B cell (primary cell): ENCODE results near the gene ARHGAP32. TPM values are rescaled to one million over a fixed set of nuclear protein-coding genes. Genes with fewer than 3 reads are reported as not detected.

Source experiments
- ATAC-seq: fragments of 200-7000 bp; cut with Tn5 transposase; one replicate; pipeline ENCODE4 v1.10.0; 2021; ENCODE audit warnings: low read depth, mild to moderate bottlenecking, moderate number of reproducible peaks, moderate library complexity
- CTCF ChIA-PET: fragments of 350-600 bp; sonication (Branson Sonifier 250); formaldehyde crosslinking; loops from one replicate; lab custom pipeline; 2021; ENCODE audit warnings: antibody characterized with exemption, inconsistent platforms; lab: Charles Lee
- POLR2A ChIA-PET: fragments of 350-600 bp; sonication (Branson Sonifier 250); formaldehyde crosslinking; loops from one replicate; lab custom pipeline; 2021; ENCODE audit warnings: antibody characterized with exemption; lab: Charles Lee
- DNase-seq: peaks from one replicate; pipeline ENCODE4 v3.0.0; 2013
- H2AFZ ChIP-seq: 2 replicates; pipeline ENCODE4 v1.6.1; 2012; ENCODE audit warnings: mild to moderate bottlenecking, low read depth, low read length; ENCODE audit not compliant: insufficient read depth, poor library complexity, severe bottlenecking
- H3K27ac ChIP-seq, 2 donors: 1 replicate in 1 of 2; 2 replicates in 1 of 2; pipeline ENCODE4 v1.5.1; 2012 to 2013; ENCODE audit warnings: low read length in 2 of 2, mild to moderate bottlenecking in 2 of 2, moderate library complexity in 1 of 2
- H3K27me3 ChIP-seq, 4 experiments: fragments of 200-600 bp in 1 of 4; sonication (generic) in 1 of 4; replicated peaks in 1 of 4; 1 replicate in 2 of 4; 2 replicates in 2 of 4; pipeline versions ENCODE4 v1.6.1 to v1.7.0; 2013 to 2016; ENCODE audit warnings: low read length in 3 of 4, mild to moderate bottlenecking in 2 of 4, mixed read lengths in 1 of 4, moderate library complexity in 1 of 4; ENCODE audit not compliant: insufficient read depth in 4 of 4, control insufficient read depth in 3 of 4; ENCODE audit errors: control extremely low read depth in 1 of 4
- H3K36me3 ChIP-seq, 2 experiments: replicated peaks in 1 of 2; 1 replicate in 1 of 2; 2 replicates in 1 of 2; pipeline versions ENCODE4 v1.6.1 to v1.7.1; 2013; ENCODE audit warnings: low read length in 1 of 2; ENCODE audit not compliant: insufficient read depth in 2 of 2, control insufficient read depth in 1 of 2; ENCODE audit errors: control extremely low read depth in 1 of 2, extremely low read depth in 1 of 2
- H3K4me1 ChIP-seq, 2 donors: fragments of 200-600 bp in 1 of 2; sonication (generic) in 1 of 2; 1 replicate in 1 of 2; 2 replicates in 1 of 2; pipeline versions ENCODE4 v1.5.1 to v1.6.1; 2013 to 2017; ENCODE audit warnings: low read length in 2 of 2; ENCODE audit not compliant: control insufficient read depth in 2 of 2, insufficient read depth in 2 of 2
- H3K4me2 ChIP-seq: replicated peaks from 2 replicates; pipeline ENCODE3; 2012; ENCODE audit warnings: mild to moderate bottlenecking, low read depth, low read length; ENCODE audit not compliant: poor library complexity, severe bottlenecking
- H3K4me3 ChIP-seq, 5 experiments: fragments of 200-600 bp in 1 of 5; sonication (generic) in 1 of 5; 1 replicate in 3 of 5; 2 replicates in 2 of 5; pipeline versions ENCODE4 v1.5.1 to v1.7.0; 2011 to 2016; ENCODE audit warnings: low read length in 4 of 5, mild to moderate bottlenecking in 4 of 5, low read depth in 2 of 5, control low read depth in 1 of 5, moderate library complexity in 1 of 5; ENCODE audit not compliant: insufficient read depth in 1 of 5; ENCODE audit errors: control extremely low read depth in 1 of 5, extremely low read depth in 1 of 5
- H3K79me2 ChIP-seq: fragments of 200-600 bp; sonication (generic); one replicate; pipeline ENCODE4 v1.6.0; 2016; ENCODE audit warnings: low read length; ENCODE audit not compliant: control insufficient read depth, insufficient read depth
- H3K9ac ChIP-seq: fragments of 200-600 bp; sonication (generic); 2 replicates; pipeline ENCODE4 v1.6.1; 2017; ENCODE audit warnings: mild to moderate bottlenecking, low read length, moderate library complexity
- H3K9me3 ChIP-seq, 3 donors: one replicate each; pipeline versions ENCODE4 v1.6.1 to v1.7.1; 2013; ENCODE audit warnings: low read length in 2 of 3; ENCODE audit not compliant: control insufficient read depth in 2 of 3, insufficient read depth in 1 of 3; ENCODE audit errors: control extremely low read depth in 1 of 3
- H4K20me1 ChIP-seq: 2 replicates; pipeline ENCODE4 v1.6.0; 2012; ENCODE audit warnings: mild to moderate bottlenecking, low read length; ENCODE audit not compliant: insufficient read depth, control insufficient read depth, poor library complexity, severe bottlenecking
- H3K27ac Mint-ChIP-seq: one replicate; pipeline ENCODE4 v1.8.0; 2021; ENCODE audit warnings: mixed read lengths
- H3K27me3 Mint-ChIP-seq: one replicate; pipeline ENCODE4 v1.8.0; 2021; ENCODE audit warnings: mixed read lengths
- H3K4me1 Mint-ChIP-seq: one replicate; pipeline ENCODE4 v1.8.0; 2021; ENCODE audit warnings: mixed read lengths
- H3K4me3 Mint-ChIP-seq: one replicate; pipeline ENCODE4 v1.8.0; 2021; ENCODE audit warnings: mixed read lengths
- H3K9me3 Mint-ChIP-seq: one replicate; pipeline ENCODE4 v1.8.0; 2022; ENCODE audit warnings: mixed read lengths; ENCODE audit not compliant: insufficient read depth
- CTCF ChIP-seq: fragments of 200-600 bp; IDR thresholded peaks from one replicate; pipeline ENCODE4 v1.8.0; 2022; ENCODE audit warnings: antibody characterized with exemption, mild to moderate bottlenecking
- EZH2 ChIP-seq: IDR thresholded peaks from 2 replicates; pipeline ENCODE4 v1.6.1; 2012; ENCODE audit warnings: borderline replicate concordance, low read depth, mild to moderate bottlenecking, moderate library complexity, low read length; ENCODE audit not compliant: insufficient read depth, poor library complexity, severe bottlenecking
- WGBS: methylation state at CpG from one replicate; pipeline ENCODE4 v1.1.5; 2013; ENCODE audit warnings: missing lambda C conversion rate; ENCODE audit not compliant: insufficient coverage; 5-methylcytosine and 5-hydroxymethylcytosine counted together
- intact Hi-C: fragments of 100-400 bp; cut with micrococcal nuclease; formaldehyde crosslinking; loops from one replicate; pipeline ENCODE4 v1.10.0; 2022
- polyA plus RNA-seq: library from polyadenylated mRNA; depleted of rRNA; stranded (reverse); fragments of >200 nt; gene quantifications from 2 replicates; pipeline ENCODE4 v1.2.3, GENCODE V29; 2012
- total RNA-seq, 2 donors: library from RNA; stranded (reverse); fragments of 120-200 nt in 1 of 2; gene quantifications; 1 replicate in 1 of 2; 2 replicates in 1 of 2; pipeline versions ENCODE4 v1.2.3 to v1.2.4, GENCODE V29; 2013 to 2022

The ARHGAP32 gene
- total and polyA plus RNA-seq, 2 donors (not counting 1 experiment from before 2014, with no cell fraction given), result 4.4 to 10.6 TPM

GRCh38 chr11:129109701-129110100 lies 82.4 kb downstream of the ARHGAP32 start:
- intact Hi-C loops, result no loop called here
- POLR2A ChIA-PET, result no interaction called here
- Histone ChIP-seq H3K4me1 (no peaks in the 10 kb centered on the region), H3K27ac (no peak overlapping the region), H3K9me3 (peaks cover 1 to 4% (median 3%) of the 10 kb centered on the region in 3 donors), H3K4me2 (no peak overlapping the region), H3K27me3 (no peaks in the 10 kb centered on the region), H3K36me3 (no peaks in the 10 kb centered on the region), H3K79me2 (no peaks in the 10 kb centered on the region), H3K4me3 (no peak overlapping the region), H3K9ac (no peak overlapping the region), H4K20me1 (no peaks in the 10 kb centered on the region), H2AFZ (no peak overlapping the region)
- H3K9me3 Mint-ChIP-seq, result peaks cover 4% of the 10 kb centered on the region
- CTCF ChIA-PET, result no interaction called here
- DNase-seq, result no peak
- no peak for TF ChIP-seq EZH2
- TF ChIP-seq CTCF, result no peak
- no peak for ATAC-seq
- H3K4me1 Mint-ChIP-seq, result no peaks in the 10 kb centered on the region
- H3K4me3 Mint-ChIP-seq, result no peak overlapping the region
- H3K27me3 Mint-ChIP-seq, result peaks cover 5% of the 10 kb centered on the region
- H3K27ac Mint-ChIP-seq, result no peak overlapping the region
- no CpG with 5 or more reads among the region's 1 CpG for WGBS

GRCh38 chr11:129106788-129107187 lies 85.3 kb downstream of the ARHGAP32 start:
- H3K36me3 ChIP-seq, result no peaks in the 10 kb centered on the region
- H3K27me3 ChIP-seq, result no peaks in the 10 kb centered on the region
- Mint-ChIP-seq H3K27ac (no peak overlapping the region), H3K27me3 (no peaks in the 10 kb centered on the region), H3K9me3 (peaks cover 8% of the 10 kb centered on the region), H3K4me1 (no peaks in the 10 kb centered on the region), H3K4me3 (no peak overlapping the region)
- no peaks in the 10 kb centered on the region for H4K20me1 ChIP-seq
- no CpG with 5 or more reads among the region's 1 CpG for WGBS
- no peak overlapping the region for H3K4me2 ChIP-seq
- H3K9me3 ChIP-seq, result peaks cover 3 to 5% (median 4%) of the 10 kb centered on the region in 3 donors
- no peak for TF ChIP-seq EZH2
- TF ChIP-seq CTCF, result no peak
- no peak for ATAC-seq
- intact Hi-C loops, result no loop called here
- H2AFZ ChIP-seq, result no peak overlapping the region
- CTCF ChIA-PET, result interaction anchor here (0.9 kb wide), 1 partner anchor 12 kb away, joined by 3 read pairs; no protein-coding TSS in a partner anchor
- POLR2A ChIA-PET, result no interaction called here
- H3K79me2 ChIP-seq, result no peaks in the 10 kb centered on the region
- H3K4me1 ChIP-seq, result no peaks in the 10 kb centered on the region
- no peak for DNase-seq
- no peak overlapping the region for H3K27ac ChIP-seq
- H3K9ac ChIP-seq, result no peak overlapping the region
- H3K4me3 ChIP-seq, result no peak overlapping the region
